HG03342 (cell line): ENCODE results near the gene EFNA1.
"Not testable (repeated sequence)": the region's sequence is repeated elsewhere in the genome, so short reads cannot be mapped to it uniquely, and the experiment has no call there.

ENCODE experiments used
- ATAC-seq: cut with Tn5 transposase; IDR thresholded peaks from one replicate; pipeline ENCODE4 v1.9.1; 2021; ENCODE audit warnings: mild to moderate bottlenecking, moderate library complexity; ENCODE audit not compliant: unreplicated experiment

EFNA1 gene

DNA sequence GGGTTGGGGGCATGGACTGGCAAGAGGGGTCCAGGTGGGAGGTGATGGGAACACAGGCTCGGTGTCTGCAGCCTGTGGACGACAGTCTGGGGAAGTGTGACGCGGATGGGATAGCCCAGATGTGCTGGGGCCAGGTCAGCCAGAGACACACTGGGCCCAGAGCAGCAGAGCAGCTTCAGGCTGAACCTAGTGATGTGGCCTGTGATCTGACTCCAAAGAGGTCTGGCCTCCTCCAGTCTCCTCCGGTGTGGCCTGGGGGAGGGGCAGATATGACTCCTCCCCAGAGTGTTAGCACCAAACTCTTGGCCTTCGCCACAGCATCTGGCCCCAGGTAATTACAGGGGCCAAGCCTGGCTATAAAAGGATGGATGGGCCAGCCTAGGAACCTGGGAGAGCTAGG is 35.5 kb upstream of the EFNA1 start:
- no peak for ATAC-seq

DNA sequence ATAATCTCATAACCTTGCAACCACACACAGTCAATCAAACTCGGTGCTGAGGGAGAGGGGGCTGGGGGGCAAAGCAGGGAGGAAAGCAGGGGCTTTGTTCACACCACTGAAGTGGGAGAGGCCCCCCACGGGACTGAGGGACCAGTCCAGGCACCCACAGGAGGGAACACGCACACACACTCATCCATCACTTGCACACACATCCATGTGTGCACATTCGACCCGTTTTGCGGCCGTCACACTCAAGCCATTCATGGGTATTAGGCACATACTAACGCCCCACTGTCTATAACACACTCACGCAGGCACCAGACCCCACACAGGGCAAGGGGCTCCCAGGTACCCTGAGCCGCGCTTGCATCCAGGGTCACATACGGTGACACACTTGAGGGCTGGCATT is 35.0 kb upstream of the EFNA1 start:
- ATAC-seq, result no peak

DNA sequence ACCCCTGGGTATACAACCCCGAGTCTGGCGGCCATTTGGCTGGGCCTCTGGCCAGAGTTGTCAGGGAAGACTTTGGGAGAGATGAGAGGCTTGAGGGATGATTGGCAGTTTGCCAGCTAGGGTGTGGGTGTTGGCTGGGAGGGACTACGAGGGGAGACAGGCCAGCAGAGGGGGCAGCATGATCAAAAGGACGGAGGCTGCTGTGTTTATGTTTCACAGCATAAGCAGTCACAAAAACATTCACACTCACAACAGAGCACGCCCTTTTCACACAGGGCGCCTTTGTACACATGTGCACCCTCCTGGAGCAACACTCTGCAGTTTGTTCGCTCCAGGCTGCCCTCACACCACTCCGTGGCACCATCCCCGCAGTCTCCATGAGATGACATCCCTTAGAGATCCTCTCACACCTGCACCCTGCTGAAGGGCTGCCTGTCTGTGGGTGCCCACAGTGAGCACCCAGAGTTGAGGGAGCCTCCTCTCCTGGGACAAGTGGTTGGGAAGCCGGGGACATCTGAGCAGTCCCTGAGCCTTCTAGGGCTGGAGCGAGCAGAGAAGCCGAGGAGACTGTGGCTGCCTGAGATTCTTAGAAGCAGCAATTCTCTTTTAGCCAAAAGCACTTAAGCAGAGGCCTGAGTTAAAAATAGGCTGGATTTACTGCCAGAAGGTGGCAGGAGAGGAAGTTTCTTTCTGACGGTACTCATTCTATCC is 33.6 kb upstream of the EFNA1 start:
- ATAC-seq, result no peak

DNA sequence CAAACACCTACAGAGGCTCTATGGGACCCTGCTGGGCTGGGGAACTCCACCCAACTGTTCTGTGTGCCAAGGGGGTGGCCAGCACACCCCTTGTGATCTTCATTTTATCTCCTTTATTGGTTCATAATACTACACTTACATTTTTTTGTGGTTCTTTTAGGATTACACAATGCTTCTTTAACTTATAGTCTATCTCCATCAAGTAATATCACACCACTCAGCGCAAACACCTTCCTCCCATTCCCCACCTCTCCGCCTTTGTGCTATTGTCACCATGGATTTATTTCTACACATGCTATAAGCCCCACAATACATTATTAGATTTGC is 33.1 kb upstream of the EFNA1 start:
- no peak for ATAC-seq

DNA sequence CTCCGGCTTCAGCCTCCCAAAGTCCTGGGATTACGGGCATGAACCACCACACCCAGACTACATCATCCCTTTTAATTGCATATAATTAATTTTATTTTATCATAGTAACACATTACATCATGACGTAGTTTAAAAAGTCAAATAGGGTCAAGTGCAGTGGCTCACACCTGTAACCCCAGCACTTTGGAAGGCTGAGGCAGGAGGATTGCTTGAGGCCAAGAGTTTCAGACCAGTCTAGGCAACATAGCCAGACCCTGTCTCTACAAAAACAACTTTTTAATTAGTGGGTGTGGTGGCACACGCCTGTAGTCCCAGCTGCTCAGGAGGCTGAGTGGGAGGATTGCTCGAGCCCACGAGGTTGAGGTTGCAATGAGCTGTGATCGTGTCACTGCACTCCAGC is 28.3 kb upstream of the EFNA1 start:
- ATAC-seq, result no peak

DNA sequence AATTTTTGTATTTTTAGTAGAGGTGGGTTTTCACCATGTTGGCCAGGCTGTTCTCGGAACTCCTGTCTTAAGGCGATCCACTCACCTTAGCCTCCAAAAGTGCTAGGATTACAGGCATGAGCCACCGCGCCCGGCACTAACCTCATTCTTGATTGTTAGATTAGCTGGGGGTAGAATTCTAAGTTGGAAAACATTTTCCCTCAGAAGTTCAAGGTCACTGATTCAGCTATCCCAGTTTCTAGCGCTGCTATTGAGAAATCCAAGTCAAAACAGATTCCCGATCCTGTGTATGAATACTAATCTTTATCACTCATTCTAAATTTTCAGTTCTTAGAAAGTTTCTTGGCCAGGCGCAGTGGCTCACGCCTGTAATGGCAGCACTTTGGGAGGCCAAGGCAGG is 24.4 kb upstream of the EFNA1 start:
- ATAC-seq, result no peak

DNA sequence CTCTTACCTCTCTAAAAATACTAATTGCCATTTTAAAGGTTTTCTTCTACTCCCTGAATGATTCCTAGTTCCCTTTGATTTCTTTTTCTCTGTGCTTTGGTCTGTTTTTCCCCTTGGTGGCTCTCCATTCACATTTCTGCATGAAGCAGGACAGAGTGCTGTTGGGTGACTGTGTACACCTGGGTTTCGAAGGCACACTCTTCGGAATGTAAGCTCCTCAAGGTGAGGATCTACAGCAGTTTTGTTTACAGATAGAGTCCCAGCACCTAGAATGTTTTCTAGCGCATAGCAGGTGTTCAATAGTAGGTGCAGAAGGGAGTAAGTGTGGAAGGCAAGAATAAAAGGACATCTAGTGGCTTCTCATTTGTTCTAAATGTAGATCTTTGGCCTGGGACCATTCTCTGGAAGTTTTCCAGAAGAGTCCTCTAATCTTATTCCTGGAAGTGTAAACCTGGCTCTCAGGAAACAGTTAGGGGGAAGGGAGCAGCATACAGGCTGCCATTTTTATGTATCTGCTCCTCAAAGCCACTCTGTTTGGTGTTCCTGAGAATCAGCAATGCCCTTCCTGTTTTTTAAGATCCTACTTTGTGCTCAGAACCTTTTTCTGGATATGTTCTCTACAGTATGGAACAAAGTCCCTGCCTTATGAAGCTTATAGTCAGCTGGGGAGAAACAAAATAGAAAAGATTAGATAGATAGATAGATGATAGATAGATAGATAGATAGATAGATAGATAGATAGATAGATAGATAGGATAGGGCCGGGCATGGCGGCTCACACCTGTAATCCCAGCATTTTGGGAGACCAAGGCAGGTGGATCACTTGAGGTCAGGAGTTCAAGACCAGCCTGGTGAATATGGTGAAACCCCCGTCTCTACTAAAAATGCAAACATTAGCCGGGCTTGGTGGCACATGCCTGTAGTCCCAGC is 22.8 kb upstream of the EFNA1 start:
- ATAC-seq, result no peak

DNA sequence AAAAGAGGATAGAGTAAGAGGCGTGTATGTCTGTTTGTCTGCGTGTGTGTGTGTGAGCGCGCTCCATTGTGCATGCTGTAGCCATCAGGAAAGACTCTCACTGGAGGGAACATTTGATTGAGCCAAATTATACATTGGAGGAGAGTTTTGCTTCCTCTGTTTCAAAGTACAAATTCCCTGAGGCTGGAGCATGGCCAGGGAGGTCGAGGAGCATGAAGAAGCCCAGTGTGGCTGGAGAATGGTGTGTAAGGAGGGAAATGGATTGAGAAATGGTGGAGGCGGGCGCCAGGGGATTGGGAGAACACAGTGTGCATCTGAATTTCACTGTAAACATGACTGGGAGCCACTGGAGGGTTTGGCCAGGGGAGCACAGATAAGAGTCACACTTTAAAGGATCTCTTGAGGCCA is 22.1 kb upstream of the EFNA1 start:
- no peak for ATAC-seq

DNA sequence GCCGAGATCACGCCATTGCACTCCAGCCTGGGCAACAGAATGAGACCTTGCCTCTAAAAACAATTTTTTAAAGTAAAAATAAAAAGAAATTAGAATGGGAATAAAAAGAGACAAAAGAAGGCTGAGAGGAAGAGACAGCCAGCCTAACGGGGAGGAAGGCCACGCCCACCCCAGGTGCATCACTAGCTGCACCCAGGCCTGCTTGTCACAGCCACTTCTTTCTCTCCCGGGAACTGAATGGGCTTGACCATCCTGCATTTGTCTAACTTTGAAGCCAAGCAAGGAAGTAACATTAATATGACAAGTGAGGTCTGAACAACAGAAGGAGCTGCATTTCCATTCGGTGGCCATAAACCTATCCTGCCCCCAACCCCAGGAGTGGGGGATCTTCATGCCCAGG is 20.8 kb upstream of the EFNA1 start:
- ATAC-seq, result no peak

DNA sequence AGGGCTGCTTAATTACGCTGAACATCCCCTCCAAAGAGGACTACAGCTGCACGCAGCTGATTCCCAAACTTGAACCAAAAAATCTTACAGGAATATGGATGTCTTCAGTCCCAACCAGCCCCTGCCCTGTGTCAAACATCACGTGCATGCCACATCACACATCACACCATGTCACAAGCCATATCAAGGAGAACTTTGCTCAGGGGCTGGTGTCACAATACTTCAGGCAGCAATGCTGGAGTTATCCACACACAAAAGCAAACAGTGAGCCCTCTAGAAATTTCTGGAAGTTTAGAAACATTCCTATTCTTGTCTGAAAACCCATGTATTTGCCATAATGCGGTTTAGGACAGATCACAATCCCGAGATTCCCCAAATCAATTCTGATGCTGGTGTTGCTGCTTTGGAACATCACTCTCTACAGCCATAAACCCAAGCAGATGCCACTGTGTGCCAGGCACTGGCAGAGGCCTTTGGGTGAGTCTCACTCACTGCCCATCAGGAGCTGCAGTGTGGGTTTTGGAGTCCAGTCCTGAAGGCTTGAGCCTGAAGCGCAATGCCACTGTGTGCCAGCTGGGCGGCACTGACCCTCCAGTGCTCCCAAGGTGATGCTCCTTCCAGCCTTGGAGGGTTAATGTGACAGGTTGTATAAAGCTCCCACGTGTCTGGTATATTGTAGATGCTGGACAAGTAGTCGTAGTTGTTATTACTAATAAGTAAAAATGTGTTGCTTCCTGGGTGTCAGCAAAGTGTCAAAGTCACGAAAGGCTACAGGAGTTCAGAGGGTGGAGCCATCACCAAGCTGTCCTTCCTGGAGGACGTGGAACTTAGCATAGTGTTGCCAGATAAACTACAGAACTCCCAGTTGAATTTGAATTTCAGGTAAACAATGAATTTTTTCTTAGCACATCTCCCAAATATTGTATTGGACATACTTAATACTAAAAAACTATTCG is 20.1 kb upstream of the EFNA1 start:
- ATAC-seq, result no peak

DNA sequence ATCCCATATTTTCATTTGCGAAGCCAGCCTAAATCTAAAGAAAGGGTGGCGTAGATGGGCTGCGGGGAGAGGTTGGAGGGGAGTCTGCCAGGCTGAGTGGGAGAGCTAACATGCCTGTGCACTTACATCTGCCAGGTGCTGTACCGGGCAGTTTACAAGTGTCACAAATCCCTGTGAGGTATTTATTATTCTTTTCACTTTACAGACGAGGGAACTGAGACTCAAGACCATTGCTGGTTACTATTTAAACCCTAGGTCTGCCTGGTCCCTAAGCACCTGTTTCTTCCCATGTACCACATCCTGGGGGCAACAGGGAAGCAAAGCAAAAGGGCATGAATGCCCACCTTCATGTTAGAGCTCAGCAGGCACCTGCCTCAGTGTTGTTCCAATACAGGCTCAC is 19.4 kb upstream of the EFNA1 start:
- ATAC-seq, result no peak

DNA sequence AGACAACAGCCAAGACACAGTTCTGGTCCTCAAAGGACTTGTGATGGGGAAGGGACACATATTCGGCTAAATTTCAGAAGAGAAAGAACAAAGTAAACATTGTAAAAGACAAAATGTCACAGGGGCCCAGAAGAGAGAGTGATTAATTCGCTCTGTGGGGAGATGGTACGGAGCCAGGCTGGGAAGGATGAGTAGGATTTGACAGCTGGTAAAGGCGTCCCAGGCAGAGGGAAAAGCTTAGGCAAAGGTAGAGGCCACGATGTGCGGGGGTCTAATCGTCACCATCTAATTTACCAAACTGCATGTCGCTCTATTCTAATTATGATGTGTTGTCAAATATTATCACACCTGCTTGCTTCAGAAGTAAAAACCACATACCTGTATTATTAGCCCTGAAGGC is 17.3 kb upstream of the EFNA1 start:
- ATAC-seq, result no peak

DNA sequence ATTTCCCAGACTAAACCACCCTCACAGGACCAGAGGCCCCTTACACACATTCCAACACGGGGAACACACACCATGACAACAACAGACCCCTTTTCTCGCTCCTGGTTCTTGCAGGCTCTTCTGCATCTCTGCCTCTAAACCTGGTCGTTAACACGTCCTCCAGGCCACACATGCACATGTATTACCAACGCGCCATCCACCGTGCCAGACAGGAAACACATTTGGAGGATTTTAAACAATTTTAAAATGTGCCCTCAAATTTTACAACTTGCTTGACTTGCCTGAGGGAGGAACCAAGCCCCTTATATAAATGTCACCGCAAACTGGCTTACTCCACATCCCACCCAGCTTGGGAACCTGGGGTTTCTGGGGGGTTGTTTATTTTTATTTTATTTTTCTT is 16.9 kb upstream of the EFNA1 start:
- ATAC-seq, result no peak

DNA sequence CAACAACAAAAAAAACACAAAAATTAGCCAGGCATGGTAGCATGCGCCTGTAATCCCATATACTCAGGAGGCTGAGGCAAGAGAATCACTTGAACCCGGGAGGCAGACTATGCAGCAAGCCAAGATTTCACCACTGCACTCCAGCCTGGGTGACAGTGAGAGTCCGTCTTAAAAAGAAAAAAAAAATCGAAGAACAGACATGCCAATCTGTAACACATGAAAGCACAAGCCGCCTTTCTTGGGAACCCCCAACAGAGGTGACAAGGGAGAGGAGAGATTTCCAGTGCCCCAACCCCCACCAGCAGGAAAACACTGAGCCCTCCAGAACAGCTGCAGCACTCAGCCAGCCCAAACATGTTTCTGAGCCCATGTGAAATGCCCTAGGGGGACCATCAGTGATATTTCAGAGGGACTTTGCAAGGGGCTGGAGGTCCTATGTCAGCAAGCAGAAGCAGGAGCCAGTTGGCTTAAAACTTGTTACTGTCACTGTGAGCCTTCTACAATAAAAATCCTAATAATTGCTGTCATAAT is 14.2 kb upstream of the EFNA1 start:
- ATAC-seq, result no peak

DNA sequence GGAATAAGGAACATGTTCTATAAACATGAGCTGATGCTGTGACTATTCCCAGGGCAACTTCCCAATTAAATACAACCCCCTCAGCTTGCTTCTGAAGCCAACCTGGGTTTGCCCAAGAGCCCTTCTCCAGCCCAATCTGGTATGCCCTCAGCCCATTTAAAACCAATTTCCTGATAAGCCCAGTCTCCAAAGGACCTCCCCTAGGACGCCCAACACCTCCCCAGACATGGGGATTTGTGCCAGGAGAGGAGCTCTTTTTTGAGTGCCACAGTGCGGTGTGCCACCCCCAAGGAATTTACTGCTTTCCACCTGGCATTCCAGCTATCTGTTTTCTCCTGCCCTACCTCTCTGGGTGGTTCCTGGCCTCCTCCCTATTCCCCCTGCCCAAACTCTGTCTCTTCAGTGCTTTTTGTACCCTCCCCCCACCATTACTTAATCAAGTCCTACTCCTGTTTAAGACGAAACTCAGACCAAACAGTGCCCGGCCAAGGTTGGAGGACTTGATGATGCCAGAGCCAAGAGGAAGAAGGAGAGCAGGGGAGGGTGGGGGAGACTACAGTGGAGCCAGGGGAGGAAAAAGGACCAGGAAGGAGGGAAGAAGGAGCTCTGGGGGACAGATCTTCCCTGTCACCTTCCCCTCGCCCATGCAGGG is 11.4 kb upstream of the EFNA1 start:
- ATAC-seq, result no peak

DNA sequence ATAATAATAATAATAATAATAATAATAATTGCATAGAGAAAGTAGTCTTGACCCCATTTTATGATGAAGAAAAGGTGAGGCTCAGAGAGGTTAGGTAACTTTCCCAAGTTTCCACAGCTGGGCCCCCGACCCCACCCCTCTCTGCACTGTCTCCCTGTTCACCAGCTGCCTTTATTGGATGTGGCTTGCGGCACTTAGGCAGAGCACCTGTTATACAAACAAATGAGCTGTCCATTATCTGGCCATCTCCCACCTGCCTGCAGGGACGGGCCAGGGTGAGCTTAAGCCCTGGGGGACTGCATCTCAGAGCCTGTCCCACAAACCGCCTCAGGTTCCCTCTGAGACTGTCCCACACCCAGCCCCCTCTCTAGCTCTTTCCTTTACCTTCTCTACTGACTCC is 10.1 kb upstream of the EFNA1 start:
- ATAC-seq, result no peak

DNA sequence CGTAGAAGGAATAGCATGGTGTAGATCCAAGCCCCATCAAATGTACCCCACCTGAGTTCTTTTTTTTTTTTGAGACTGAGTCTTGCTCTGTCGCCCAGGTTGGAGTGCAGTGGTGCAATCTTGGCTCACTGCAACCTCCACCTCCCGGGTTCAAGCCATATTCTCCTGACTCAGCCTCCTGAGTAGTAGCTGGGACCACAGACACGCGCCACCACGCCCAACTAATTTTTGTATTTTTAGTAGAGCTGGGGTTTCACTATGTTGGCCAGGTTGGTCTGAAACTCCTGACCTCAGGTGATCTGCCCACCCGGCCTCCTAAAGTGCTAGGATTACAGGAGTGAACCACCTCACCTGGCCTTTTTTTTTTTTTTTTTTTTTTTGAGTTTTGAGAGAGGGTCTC is 9.6 kb upstream of the EFNA1 start:
- ATAC-seq, result not testable (repeated sequence)

DNA sequence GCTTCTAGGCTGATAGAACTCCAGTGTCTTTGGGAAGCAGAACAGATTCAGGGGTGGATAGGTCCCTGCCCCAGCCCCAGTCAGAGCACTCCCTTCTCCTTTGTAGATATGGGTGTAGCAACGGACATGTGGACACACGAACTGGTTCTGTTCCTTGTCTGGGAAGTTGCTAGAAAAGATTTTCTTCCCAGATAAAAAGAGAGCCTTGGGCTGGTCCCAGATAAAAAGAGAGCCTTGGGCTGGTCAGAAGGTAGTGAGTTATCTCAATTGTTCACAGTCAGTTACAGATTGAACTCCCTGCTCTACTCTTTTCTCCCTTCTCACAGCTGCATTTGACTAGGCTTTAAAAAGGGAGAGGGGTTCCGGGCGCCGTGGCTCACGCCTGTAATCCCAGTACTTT is 7.4 kb upstream of the EFNA1 start:
- no peak for ATAC-seq

DNA sequence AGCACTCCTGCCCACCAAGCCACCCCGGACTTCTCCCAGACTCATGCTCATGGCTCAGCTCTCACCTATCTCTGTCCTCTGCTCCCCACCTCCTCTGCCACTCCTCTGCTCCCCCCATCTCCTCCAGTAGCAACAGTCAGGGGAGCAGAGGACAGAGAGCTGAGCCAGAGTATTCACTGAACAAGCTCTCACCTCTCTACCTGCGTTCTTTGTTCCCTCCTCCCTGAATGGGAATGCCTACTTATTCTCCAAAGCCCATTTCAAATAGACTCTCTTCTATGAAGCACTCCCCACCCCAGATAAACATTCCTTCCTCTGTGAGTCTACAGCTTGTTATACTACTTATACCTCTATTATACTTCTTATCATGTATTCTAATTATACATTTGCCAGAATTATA is 6.4 kb upstream of the EFNA1 start:
- ATAC-seq, result no peak

DNA sequence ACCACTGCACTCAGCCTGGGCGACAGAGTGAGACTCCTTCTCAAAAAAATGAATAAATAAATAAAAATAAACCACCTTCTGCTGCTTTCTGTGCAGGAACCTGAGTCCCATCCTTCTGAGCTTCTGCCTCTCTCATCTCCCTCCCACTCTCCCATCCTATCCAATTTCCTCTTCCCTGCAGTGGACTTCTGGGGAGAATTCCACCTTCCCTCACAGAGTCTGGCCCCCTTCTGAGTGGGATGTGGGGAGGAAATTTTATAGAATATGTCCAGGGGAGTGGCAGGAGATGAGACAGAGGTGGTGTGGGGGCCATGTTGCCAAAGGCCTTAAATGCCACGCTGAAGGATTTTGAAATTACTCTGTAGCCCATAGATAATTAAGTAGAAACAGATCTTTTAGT is 5.4 kb upstream of the EFNA1 start:
- no peak for ATAC-seq

DNA sequence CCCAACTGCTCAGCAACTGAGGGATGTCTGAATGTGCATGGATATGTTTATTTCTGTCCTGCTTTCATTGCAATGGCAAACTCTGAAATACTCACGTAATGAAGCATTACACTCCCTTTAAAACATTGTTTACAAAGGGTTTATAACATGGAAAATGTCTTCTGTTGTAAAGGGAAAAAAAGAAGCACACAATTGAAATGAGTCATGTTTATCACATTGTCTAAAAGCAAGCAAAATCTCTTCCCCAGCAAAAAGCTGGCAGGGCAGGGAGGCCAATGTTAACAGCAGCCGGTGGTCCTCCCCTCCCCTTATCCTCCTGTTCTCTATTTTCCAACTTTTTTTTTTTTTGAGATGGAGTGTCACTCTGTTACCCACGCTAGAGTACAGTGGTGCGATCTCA is 3.9 kb upstream of the EFNA1 start:
- ATAC-seq, result no peak
